Measurements from ENCODE around the gene PLCG1.

Gene PLCG1

GRCh38 chr20:41181567-41181966 lies 44.2 kb downstream of the PLCG1 start:
- no peak for DNase-seq (ENCODE audit: low spot score)
- in situ Hi-C loops (cut with MboI; ENCODE audit: low sequenced_read_pairs, unreplicated experiment) = no loop called here
- TF ChIP-seq CTCF (IDR thresholded peaks at IDR 0.05; ENCODE audit: borderline replicate concordance, control extremely low read depth, extremely low read depth, insufficient read depth, missing control alignments) = no peak

GRCh38 chr20:41182296-41183212 lies 45.2 kb downstream of the PLCG1 start:
- in situ Hi-C loops (cut with MboI; ENCODE audit: low sequenced_read_pairs, unreplicated experiment) = no loop called here
- no peak for TF ChIP-seq CTCF (IDR thresholded peaks at IDR 0.05; ENCODE audit: borderline replicate concordance, control extremely low read depth, extremely low read depth, insufficient read depth, missing control alignments)
- DNase-seq (ENCODE audit: low spot score) = no peak

GRCh38 chr20:41183391-41183790 lies 46.0 kb downstream of the PLCG1 start:
- in situ Hi-C loops (cut with MboI; ENCODE audit: low sequenced_read_pairs, unreplicated experiment) = no loop called here
- no peak for TF ChIP-seq CTCF (IDR thresholded peaks at IDR 0.05; ENCODE audit: borderline replicate concordance, control extremely low read depth, extremely low read depth, insufficient read depth, missing control alignments)

GRCh38 chr20:41183831-41184230 lies 46.5 kb downstream of the PLCG1 start:
- in situ Hi-C loops (cut with MboI; ENCODE audit: low sequenced_read_pairs, unreplicated experiment) = no loop called here
- DNase-seq (ENCODE audit: low spot score) = no peak

More at GRCh38 chr20:41183391-41183790, 46.0 kb downstream of the PLCG1 start:
- DNase-seq (ENCODE audit: low spot score) = no peak

DNA sequence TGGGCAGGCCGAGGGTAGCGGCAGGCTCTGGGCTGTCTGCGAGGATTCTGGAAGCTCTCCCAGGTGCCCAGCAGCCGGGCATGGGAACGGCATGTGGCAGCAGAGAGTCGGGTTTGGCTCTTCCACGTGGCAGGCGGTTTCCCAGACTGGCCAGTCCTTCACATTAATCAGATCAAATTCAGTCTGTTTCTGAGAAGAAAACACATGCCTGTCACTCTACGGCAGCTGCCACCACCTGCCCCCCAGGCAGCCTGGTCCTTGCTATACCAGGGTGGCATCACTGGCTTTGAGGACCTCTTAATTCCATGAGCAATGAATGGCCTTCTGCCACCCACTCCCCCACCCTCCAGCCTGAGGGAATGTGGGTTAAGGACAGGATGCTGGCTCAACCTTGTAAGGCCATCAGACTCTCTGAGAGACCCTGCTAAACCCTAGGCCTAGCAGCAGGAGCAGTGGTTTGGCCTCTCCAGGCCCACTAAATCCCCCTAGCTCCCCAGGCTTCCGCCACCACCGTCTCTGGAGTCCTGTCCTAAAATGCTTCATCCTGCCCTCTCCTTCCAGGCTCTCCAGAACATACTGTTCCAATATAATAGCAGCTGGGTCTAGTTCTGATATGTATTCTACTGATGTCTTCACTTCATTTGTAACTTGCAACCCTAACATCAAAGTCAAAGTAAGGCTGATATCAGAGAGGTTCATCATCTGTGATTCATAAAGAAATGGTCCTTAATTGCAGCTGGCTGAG lies 47.8 kb downstream of the PLCG1 start:
- TF ChIP-seq CTCF (IDR thresholded peaks at IDR 0.05; ENCODE audit: borderline replicate concordance, control extremely low read depth, extremely low read depth, insufficient read depth, missing control alignments) = no peak
- in situ Hi-C loops (cut with MboI; ENCODE audit: low sequenced_read_pairs, unreplicated experiment) = no loop called here
- no peak for DNase-seq (ENCODE audit: low spot score)

More at GRCh38 chr20:41183831-41184230, 46.5 kb downstream of the PLCG1 start:
- no peak for TF ChIP-seq CTCF (IDR thresholded peaks at IDR 0.05; ENCODE audit: borderline replicate concordance, control extremely low read depth, extremely low read depth, insufficient read depth, missing control alignments)

- no peak for DNase-seq (ENCODE audit: low spot score)
- in situ Hi-C loops (cut with MboI; ENCODE audit: low sequenced_read_pairs, unreplicated experiment) = no loop called here
- no peak for TF ChIP-seq CTCF (IDR thresholded peaks at IDR 0.05; ENCODE audit: borderline replicate concordance, control extremely low read depth, extremely low read depth, insufficient read depth, missing control alignments)
Observed at GRCh38 chr20:41187668-41188067, 50.3 kb downstream of the PLCG1 start.
